DOHH2 (cell line): ENCODE data around the gene KCNQ1OT1.
A peak's percentile ranks its signal among the peaks of the same experiment; 100 is the strongest.

ENCODE experiments used
- H3F3A ChIP-seq: fragments of 200-600 bp; sonication (generic), shearing (Covaris generic); 2 replicates; pipeline ENCODE4 v1.6.0; 2016; ENCODE audit warnings: antibody characterized with exemption, mild to moderate bottlenecking; ENCODE audit not compliant: control insufficient read depth, insufficient read depth
- H3K27ac ChIP-seq: fragments of 200-600 bp; sonication (generic); 2 replicates; pipeline ENCODE4 v1.5.1; 2014; ENCODE audit warnings: low read depth, mild to moderate bottlenecking, low read length, moderate library complexity
- H3K27me3 ChIP-seq: fragments of 200-600 bp; sonication (generic); 2 replicates; pipeline ENCODE4 v1.6.1; 2014; ENCODE audit warnings: mild to moderate bottlenecking, low read length, mixed read lengths; ENCODE audit not compliant: control insufficient read depth
- H3K36me3 ChIP-seq: fragments of 200-600 bp; sonication (generic); 2 replicates; pipeline ENCODE4 v1.6.1; 2014; ENCODE audit warnings: mild to moderate bottlenecking, low read length, moderate library complexity, mixed read lengths; ENCODE audit not compliant: control insufficient read depth
- H3K4me1 ChIP-seq: fragments of 200-600 bp; sonication (generic); 2 replicates; pipeline ENCODE4 v1.6.1; 2014; ENCODE audit warnings: mild to moderate bottlenecking, low read length, mixed read lengths; ENCODE audit not compliant: control insufficient read depth
- H3K4me2 ChIP-seq: fragments of 200-600 bp; sonication (generic); 2 replicates; pipeline ENCODE4 v1.6.0; 2014; ENCODE audit warnings: mild to moderate bottlenecking, low read length, moderate library complexity
- H3K4me3 ChIP-seq: fragments of 200-600 bp; sonication (generic); 2 replicates; pipeline ENCODE4 v1.5.1; 2014; ENCODE audit warnings: mild to moderate bottlenecking, low read length, mixed read lengths
- H3K79me2 ChIP-seq: fragments of 200-600 bp; sonication (generic); 2 replicates; pipeline ENCODE4 v1.6.1; 2014; ENCODE audit warnings: mild to moderate bottlenecking, low read length, mixed read lengths; ENCODE audit not compliant: control insufficient read depth
- H3K9me2 ChIP-seq: fragments of 200-600 bp; sonication (generic); replicated peaks from 2 replicates; pipeline ENCODE4 v1.6.1; 2014; ENCODE audit warnings: mild to moderate bottlenecking, low read length, mixed read lengths; ENCODE audit not compliant: control insufficient read depth
- H3K9me3 ChIP-seq: fragments of 200-600 bp; sonication (generic); 2 replicates; pipeline ENCODE4 v1.6.1; 2014; ENCODE audit warnings: antibody characterized with exemption, low read length, mixed read lengths; ENCODE audit not compliant: control insufficient read depth, insufficient read depth
- H4K20me1 ChIP-seq: fragments of 200-600 bp; sonication (generic); 2 replicates; pipeline ENCODE4 v1.6.0; 2014; ENCODE audit warnings: low read depth, mild to moderate bottlenecking, antibody characterized with exemption, low read length, moderate library complexity; ENCODE audit not compliant: control insufficient read depth, insufficient read depth
- EZH2phosphoT487 ChIP-seq: fragments of 200-600 bp; sonication (generic); IDR thresholded peaks from 2 replicates; pipeline ENCODE4 v1.6.1; 2017; ENCODE audit warnings: borderline replicate concordance, mild to moderate bottlenecking, antibody characterized with exemption, low read length, moderate library complexity, mixed read lengths
- TF ChIP-seq, protein P1 (sequence below): fragments of 200-600 bp; sonication (generic); IDR thresholded peaks from one replicate; pipeline ENCODE4 v1.5.1; 2014; ENCODE audit warnings: antibody characterized with exemption, mild to moderate bottlenecking, low read depth, low read length; ENCODE audit not compliant: poor library complexity, severe bottlenecking

Gene KCNQ1OT1

DNA sequence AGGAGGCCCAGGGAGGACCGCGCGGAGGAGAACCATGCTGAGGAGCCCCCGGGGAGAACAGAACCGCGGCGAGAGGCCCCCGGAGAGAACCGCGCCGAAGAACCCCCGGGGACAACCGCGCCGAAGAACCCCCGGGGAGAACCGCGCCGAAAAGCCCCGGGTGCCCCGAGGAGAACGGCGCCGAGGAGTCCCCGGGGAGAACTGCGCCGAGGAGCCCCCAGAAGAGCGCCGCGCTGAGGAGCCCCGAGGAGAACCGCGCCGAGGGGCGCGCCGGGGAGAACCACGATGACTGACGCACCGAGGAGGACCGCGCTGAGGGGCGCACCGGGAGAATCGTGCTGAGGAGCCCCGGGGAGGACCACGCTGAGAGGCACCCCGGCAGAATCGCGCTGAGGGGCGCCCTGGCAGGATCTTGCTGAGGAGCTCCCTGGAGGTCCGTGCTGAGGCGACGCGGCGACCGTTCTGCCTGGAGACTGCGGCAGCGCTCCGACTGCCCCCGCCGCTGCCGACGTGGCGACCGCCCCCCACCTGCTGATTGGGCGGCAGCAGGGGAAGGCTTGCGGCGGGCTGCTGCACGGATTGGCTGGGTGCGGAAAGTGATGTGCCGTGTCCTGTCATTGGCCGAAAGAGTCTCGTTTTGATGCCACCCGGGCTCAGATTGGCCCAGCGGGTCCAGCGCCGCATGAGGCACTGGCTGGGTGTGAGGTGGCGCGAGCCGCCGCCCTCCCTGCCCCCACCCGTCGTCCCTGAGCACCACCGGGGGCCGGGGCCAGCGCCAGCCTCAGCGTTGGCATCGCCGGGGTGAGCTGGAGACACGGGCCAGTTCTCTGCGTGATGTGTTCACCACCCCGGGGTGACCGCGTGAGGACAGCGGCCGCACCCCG, at the start of gene KCNQ1OT1:
Gene KCNQ1OT1, minus strand, starts transcription at position 464 of the 884 bp plus-strand sequence.
- H3K4me2 ChIP-seq = peak within 1 kb of the TSS; percentile 86
- no peaks in the 10 kb centered on the region; the same call in 1 of the 2 replicates for H3K36me3 ChIP-seq
- H4K20me1 ChIP-seq = peaks cover 7% of the 10 kb centered on the region; the same call in 1 of the 2 replicates
- H3F3A ChIP-seq = no peaks in the 10 kb centered on the region
- no peaks in the 10 kb centered on the region for H3K27me3 ChIP-seq
- peaks cover 49% of the 10 kb centered on the region for H3K79me2 ChIP-seq
- H3K4me1 ChIP-seq = peaks cover 61% of the 10 kb centered on the region
- H3K27ac ChIP-seq = peak within 1 kb of the TSS; percentile 58
- peak within 1 kb of the TSS; percentile 84 for H3K4me3 ChIP-seq
- no peak for TF ChIP-seq EZH2phosphoT487
- TF ChIP-seq, protein P1, sequence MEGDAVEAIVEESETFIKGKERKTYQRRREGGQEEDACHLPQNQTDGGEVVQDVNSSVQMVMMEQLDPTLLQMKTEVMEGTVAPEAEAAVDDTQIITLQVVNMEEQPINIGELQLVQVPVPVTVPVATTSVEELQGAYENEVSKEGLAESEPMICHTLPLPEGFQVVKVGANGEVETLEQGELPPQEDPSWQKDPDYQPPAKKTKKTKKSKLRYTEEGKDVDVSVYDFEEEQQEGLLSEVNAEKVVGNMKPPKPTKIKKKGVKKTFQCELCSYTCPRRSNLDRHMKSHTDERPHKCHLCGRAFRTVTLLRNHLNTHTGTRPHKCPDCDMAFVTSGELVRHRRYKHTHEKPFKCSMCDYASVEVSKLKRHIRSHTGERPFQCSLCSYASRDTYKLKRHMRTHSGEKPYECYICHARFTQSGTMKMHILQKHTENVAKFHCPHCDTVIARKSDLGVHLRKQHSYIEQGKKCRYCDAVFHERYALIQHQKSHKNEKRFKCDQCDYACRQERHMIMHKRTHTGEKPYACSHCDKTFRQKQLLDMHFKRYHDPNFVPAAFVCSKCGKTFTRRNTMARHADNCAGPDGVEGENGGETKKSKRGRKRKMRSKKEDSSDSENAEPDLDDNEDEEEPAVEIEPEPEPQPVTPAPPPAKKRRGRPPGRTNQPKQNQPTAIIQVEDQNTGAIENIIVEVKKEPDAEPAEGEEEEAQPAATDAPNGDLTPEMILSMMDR = peak; percentile 13
- no peaks in the 10 kb centered on the region for H3K9me3 ChIP-seq
- no peaks in the 10 kb centered on the region for H3K9me2 ChIP-seq

DNA sequence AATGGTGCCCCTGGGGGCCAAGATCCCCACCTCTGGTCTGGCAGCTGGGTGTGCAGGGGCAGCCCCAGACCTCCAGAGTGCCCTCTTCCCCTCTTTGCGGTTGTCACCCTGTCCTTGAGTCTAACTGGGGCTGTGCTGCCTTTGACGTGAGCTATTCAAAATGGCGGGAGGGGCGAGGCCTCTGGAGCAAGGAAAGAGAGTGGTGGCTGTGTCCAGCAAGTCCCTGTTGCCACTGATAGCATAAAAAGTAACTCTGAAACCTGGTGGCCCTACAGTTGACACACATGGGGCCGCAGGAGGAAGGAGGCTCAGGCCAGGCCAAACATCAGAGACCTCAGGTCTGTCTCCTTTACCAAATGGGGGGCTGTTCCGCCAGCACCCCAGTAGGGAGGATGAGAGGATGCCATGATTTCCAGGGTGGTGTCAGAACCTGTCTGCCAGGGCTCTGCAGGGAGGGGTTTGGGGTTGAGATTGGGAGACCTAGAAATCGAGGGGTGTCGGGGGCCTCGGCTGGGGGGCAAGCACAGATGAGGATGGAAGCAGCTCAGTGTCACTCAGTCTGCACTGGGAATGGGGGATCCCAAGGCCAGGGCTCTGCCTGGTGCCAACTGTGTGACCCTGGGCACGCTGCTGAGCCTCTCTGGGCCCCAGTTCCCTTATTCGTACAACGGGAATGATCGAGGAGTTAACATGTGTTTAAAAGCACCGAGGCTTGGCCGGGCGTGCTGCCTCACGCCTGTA, 49.2 kb upstream of the KCNQ1OT1 start:
- TF ChIP-seq, protein P1 = no peak
- no peak for TF ChIP-seq EZH2phosphoT487
- H3K27ac ChIP-seq = no peak overlapping the region
- H3K36me3 ChIP-seq = no peaks in the 10 kb centered on the region
- H3K79me2 ChIP-seq = no peaks in the 10 kb centered on the region
- H3K9me3 ChIP-seq = no peaks in the 10 kb centered on the region
- H3K4me3 ChIP-seq = no peak overlapping the region
- H3K9me2 ChIP-seq = no peaks in the 10 kb centered on the region
- H3K27me3 ChIP-seq = no peaks in the 10 kb centered on the region
- no peaks in the 10 kb centered on the region for H3F3A ChIP-seq
- no peaks in the 10 kb centered on the region for H4K20me1 ChIP-seq
- no peaks in the 10 kb centered on the region for H3K4me1 ChIP-seq
- H3K4me2 ChIP-seq = no peak overlapping the region

DNA sequence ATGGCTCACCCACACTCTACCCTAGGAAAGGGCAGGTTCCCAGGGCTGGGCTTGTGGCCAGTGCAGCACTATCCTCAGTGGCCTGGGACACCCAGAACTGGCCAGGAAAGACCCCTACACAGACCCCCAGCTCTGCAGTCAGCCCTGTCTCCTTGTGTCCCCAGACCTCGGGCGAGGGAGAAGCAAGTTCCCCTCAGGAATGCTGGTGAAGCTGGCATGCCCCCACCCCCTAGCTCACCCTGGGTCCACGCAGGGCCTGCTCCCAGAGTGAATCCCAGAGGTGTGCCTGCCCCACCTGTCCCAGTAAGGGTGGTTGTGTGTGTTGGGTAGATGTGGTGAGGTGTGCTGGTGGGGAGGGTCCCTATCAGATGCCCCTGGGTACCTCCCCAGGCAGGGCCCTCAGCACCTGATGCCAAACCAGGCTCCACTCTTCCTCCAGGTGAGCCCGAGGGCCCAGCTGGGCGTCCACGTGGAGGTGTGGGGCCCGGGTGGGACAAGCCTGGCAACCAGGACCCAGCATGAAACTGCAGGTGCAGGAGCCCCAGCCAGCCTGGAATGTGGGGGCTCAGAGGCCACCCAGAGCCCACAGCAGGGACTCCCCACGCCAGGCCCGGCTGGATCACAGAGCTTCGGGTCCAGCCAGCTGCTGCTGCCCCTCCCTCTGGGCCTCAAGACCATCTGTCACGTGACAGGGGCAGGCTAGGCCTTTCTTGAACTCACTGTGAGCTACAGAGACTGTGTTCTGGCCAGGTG, 48.4 kb upstream of the KCNQ1OT1 start:
- H3K27ac ChIP-seq = no peak overlapping the region
- H3K27me3 ChIP-seq = no peaks in the 10 kb centered on the region
- H3F3A ChIP-seq = no peaks in the 10 kb centered on the region
- H3K79me2 ChIP-seq = no peaks in the 10 kb centered on the region
- H3K4me3 ChIP-seq = no peak overlapping the region
- H3K4me1 ChIP-seq = no peaks in the 10 kb centered on the region
- H3K9me3 ChIP-seq = no peaks in the 10 kb centered on the region
- no peak overlapping the region for H3K4me2 ChIP-seq
- no peaks in the 10 kb centered on the region for H3K9me2 ChIP-seq
- TF ChIP-seq EZH2phosphoT487 = no peak
- TF ChIP-seq, protein P1 = no peak
- no peaks in the 10 kb centered on the region for H3K36me3 ChIP-seq
- no peaks in the 10 kb centered on the region for H4K20me1 ChIP-seq
